HG03521 (cell line): ENCODE results near the gene SNPH.

Experiments
- ATAC-seq: cut with Tn5 transposase; IDR thresholded peaks from one replicate; pipeline ENCODE4 v1.9.1; 2021; ENCODE audit warnings: mild to moderate bottlenecking, moderate library complexity; ENCODE audit not compliant: unreplicated experiment

The SNPH gene

DNA sequence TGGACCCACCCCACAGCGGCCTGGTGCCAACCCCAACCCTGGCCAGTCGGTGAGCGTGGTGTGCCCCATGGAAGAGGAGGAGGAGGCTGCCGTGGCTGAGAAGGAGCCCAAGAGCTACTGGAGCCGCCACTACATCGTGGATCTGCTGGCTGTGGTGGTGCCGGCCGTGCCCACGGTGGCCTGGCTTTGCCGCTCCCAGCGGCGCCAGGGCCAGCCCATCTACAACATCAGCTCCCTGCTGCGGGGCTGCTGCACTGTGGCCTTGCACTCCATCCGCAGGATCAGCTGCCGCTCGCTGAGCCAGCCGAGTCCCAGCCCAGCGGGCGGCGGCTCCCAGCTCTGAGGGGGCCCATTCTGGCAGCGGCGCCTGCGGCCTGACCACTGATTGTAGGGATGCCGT lies 39.6 kb downstream of the SNPH start:
- ATAC-seq, result no peak

DNA sequence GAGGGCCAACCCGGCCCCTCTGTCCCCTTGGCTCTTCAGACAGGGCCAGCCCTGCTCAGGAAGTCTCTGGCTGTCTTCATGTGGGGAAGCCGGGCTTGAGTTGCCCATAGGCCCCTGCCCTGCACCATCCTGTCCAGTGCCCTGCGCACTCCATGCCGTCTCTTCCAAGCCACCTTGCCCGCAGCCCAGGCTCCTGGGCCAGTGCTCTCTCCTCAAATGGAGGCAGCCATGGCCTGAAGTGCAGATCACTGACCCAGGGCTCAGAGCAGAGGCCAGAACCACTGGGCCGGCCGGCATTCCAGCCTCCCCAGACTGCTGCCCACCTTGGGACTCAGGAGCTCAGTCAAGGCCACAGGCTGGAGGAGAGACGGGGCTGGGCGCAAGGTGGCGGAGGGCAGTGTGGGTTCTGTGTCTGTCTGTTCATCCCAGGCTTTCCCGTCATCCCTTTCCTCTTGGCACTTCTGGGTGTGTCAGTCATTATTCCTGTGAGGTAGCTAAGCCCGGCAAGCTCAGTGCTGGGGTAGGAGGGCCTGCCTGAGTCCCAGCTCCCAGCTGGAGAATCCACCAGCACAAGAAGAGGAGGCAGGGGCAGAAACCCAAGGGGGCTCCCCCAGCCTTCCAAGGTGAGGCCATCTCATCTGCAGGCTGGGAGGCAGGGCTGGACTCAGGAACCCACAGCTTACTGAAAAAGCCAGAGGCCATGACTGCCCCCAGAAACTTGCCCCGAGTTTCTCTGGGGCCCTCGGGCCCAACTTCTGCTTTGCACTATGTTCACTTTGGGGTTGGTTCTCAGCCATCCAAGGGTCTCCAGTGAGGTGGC lies 40.4 kb downstream of the SNPH start:
- ATAC-seq, result no peak

DNA sequence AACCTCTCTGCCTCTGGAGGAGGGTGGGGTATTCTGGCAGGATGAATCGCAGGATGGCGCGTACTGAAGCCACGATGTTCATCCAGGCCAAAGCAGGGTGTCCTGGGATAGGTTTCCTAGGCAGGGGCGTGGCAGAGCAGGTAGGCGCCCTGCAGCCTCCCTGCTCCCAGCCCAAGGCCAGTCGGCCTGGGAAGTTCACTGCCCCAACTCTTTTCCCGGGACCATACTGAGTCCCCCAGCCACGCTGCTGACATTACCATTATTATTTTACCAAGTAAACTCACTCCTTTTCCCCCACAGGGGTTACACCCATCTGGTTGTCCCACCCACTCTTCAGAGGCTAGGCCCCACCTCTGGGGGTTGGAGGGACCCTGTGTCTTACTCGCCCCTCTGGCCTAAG lies 41.1 kb downstream of the SNPH start:
- no peak for ATAC-seq

DNA sequence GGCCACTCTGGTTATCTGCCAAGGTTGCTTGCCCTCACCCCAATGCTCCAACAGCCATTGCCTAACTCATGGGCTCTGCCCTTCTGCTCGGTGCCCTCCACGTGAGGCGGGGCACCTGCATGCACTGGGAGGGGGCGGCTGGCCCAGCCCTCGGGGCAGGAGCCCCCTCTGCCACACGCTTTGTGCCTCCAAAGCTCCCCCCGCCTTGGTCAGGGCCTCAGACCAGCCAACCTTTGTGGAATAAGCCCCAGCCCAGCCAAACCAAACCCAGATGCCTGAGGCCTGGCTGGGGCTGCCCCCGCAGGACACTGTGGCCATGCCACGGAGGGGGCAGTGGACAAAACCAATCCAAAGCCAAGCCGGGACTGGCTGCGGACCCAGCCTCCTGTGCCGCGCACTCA lies 41.5 kb downstream of the SNPH start:
- ATAC-seq, result no peak

DNA sequence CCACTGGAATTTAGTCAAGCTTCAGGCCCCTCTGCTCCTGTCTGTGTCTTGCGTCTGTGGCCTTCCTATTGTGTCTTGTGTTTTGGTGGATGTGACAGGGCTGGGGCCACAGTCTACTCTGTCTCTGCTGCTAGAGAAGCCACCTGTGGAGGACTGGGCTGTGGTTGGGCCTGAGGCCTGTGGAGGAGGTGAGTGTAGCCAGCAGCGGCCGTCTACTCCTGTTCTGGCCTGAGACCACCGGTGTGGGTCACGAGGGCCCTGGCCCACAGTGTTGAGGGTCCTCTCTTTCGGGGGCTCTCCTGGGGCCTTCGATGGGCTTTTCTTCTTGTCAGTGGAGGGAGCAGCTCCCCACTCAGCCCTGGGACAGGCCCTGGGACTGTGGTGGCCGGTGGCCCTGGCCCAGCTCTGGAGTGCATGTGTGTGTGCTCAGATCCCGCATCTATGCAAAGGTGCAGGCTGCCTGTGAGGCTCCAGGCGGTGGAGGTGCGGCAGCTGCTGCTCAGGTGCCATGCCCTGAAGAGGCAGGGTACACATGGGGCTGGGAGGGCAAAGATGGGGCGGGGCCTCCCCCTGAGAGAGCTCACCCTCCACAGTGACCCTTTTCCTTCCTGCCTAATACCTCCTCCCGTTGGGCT lies 42.1 kb downstream of the SNPH start:
- no peak for ATAC-seq

DNA sequence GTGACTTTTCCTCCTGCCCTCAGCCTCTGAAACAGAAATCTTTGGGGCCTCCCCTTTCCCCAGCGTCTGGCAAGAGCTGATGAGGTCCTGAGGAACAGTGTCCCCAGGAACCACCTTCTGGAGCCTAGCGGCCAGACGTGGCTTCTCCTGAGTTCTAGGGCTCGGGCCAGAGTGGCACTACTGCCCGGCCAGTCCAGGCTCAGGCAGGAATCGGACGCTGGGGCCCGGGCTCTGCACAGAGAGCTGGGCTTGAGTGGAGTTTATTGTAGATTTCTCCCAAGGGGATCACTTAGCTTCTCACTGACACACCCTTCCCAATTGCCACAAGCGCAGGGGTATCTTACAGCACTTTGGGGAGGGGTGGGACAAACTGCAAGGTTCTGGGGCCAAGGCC lies 42.6 kb downstream of the SNPH start:
- ATAC-seq, result no peak

DNA sequence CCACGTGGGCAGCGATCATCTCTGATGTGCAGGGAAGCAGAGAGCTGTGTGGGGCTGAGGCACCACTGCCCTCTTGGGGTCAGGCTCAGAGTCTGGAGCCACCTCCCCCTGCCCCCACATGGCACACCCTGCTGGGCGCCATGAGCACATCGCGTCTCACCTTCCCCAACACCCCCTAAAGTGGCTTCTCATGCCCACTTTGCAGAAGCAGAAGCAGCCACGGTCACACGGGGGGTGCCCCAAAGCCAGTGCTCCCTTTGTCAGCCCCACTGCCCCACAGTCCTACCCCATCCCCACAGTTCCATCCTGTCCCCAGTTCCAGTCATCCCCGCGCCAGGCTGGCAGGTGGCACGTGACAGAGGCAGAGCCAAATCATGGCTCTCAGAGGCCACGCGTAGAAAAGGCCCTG lies 43.3 kb downstream of the SNPH start:
- no peak for ATAC-seq

DNA sequence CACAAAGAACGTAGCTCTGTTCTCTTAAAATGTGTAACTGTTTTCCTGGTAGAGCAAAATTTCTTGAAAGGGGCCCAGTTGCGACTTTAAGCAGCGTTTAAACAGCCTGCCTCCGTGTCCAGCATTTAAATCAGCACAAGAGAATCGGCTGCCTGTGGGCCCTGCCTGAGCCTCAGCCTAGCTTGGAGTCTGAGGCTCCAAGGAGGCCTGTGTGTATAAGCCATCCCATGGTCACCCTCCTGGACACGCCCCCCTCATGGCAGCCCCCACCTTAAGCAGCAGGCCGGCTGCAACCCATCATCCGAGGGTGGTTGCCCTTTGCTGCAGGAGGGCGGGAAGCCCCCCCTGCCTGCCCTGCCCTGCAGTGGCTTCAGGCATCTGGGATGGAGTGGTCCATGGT lies 44.0 kb downstream of the SNPH start:
- ATAC-seq, result no peak

DNA sequence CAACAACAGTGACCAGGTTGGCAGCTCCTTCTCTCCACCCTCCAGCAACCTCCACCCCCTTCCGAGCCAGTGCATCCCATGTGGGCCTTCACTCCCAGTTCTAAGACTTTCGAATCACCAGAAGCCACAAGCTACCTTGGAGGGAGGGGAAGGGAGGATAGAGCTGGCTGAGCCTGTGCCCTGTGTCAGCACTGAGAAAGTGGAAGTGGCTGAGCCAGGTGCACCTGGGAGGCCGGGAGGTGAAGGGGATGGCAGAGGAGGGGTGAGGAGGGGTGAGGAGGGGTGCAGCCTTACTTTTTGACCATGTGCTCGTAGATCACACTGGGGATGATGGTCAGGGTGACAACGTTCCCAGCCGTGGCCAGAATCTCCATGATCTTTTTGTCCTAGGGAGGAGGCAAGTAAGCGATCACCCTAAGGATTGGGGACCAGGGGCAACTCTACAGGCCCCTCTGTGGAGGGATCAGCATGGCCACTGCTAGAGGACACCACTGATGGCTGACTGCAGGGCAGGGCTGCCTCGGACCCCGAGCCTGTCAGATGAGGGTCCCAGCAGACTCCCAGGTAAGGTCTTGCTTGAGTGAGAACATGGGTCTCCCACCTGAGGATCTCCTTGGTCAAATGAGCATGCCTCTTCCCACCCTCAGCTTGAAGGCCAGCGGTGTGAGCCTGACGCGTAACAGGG lies 44.6 kb downstream of the SNPH start:
- no peak for ATAC-seq

DNA sequence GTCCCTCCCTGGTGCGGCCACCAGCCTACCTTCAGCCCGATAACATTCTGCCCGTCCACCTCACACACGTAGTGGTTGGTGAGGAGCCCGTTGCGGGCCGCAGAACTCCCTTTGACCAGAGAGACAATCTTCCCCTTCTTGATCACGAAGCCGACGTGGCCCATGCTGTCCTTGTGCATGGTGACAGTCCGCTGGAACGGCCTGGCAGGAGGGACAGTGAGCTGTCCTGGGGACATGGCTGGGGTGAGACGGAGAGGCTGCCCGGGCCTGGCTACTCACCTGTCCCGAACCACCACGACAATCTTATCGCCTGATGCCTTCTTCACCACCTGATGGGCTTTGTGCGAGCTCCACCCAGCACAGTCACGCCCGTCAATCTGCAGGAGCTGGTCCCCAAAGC lies 46.2 kb downstream of the SNPH start:
- ATAC-seq, result no peak

DNA sequence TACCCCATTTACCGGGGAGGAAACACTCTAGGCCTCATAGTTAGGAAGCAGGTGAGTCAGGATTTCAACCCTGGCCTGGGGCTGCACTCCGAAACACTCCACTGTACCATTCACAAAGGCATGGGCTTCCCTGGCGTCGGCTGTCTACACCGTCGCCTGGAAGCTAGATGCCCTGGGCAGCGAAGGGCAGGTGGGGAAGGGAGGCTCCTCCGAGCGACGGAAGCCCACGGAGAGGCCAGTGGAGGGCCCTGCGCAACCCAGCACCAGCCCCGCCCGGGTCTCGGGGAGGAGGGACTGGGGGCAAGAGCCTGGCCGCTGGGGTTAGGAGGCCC lies 46.8 kb downstream of the SNPH start:
- ATAC-seq, result no peak

DNA sequence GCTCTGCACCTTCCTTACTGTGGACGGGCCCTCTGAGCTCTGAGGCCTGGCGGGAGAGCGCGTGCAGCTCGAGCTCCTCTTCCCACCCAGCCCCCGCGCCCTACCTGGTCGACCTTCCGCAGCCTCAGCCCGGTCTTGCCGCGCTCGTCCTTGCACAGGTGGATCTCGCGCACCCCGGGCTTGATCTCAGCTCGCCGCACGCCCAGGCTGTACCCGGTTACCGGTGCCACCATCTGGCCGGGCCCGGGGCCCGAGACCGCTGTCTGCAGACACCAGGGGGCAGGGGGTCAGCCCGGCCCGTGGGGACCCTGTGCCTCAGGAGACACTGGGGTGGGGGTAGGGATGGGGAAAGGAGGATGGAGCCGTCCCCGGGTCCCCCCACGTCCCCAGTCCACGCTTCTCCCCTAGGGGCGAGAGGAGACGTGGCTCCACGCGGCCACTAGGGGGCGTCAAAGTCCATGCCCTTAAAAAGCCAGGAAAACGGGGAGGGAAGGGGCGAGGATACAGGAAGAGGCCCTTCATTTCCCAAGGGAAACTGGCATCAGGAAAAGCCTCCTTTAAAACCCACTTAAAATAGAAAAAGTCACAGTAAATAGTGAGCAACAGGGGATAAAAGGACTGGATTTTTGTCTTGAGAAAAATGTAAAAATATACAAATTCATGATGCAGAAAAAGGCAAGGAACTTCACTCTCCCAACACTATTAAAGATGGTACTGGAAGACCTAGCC lies 47.3 kb downstream of the SNPH start:
- no peak for ATAC-seq

DNA sequence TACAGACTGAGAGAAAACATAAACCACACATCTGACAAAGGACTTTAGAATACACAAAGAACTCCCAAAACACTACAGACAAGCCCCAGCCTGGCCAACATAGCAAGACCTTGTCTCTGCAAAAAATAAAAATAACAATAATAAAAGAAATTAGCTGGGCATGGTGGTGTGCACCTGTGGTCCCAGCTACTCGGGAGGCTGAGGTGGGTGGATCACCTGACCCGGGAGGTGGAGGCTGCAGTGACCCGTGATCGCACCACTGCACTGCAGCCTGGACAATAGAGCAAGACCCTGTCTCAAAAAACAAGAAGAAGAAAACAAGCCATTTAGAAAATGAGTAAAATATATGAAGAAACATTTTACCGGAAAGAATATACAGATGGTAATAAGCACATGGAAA lies 49.7 kb downstream of the SNPH start:
- no peak for ATAC-seq

DNA sequence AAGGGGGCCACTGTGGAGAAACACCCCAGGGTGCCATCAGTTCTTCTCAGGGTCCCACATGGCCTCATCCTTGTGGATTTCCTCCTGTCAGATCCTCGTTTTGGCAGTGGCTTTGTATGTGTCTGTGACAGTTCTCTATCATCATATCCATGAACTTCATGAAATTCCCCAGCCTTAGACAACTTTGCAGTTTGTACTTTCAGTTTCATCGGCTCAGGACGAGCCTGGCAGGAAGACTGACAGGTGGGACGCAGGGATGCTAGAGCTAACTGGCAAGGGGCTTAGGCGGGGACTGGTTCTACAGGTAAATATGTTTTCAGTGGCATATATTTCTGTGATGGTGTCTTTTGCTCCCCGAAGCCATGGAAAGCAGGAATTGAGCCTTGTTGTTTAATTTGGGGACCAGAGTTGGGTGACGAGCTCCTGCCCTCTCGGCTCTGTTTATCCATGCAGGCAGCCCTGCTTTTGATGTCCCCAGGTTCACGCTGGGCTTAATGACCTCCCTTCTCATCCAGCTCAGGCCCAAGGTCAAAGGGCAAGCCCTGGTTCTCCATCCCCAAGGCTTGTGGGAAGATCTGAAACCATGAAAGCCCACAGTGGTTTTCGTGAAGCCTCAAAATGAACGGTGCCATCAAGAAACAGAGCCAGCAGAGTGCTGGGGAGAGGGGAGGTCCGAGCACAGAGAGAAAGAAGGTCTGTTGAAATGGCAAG lies 51.6 kb downstream of the SNPH start:
- ATAC-seq, result no peak

DNA sequence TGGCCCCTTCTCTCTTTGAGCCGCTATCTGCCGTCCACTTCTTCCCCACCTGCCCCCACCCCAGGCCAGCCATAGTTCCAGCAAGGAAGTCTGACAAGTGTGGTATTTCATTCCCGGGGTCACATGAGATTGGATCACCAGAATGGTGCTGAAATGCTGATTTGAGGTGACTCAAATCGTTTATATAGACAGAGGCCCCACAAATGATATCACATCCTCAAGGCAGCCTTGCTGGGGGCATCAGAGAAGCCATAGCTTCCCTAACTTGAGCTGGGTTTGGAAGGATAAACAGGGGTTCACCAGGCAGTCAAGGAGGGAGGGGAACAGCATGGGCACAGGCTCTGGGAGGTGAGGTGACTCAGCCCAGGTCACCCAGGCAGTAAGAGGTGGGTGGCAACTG lies 53.0 kb downstream of the SNPH start:
- ATAC-seq, result no peak

DNA sequence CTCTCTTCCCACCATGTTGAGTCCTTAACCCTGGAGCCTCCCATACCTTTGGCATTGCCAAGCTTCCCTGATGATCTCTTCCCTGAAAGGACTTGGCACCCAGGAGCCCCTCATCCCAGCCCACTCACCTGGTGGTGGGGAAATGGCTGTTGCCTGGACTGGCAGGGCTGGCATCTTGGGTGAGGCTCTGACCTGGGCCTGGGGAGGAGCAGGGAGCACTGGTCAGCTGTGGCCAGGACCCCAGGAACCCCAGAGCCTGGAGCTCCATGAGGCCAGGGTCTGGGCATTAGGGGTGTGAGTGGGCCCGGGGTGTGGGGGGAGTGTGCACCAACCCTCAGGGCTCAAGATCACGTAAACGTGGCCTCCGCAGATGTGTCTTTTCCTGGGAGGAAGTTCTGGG lies 53.4 kb downstream of the SNPH start:
- no peak for ATAC-seq

DNA sequence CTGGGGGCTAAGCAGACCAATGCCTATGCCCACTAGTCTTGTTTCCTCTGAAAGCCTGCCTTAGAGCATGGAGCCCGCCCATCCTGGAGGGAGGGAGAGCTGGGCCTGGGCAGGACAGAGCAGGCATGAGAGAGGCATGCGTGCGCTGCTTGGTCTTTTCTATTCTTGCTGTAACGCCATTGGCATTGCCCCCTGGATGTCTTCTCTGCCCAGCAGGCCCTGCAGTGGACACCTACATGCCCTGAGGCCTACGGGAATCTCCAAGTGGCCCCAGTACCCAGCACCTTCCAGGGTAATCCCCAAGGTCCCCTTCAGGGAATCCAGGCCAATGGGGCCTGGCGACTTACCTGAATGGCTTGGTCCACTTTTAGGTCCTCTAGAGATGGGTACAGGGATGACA lies 53.9 kb downstream of the SNPH start:
- ATAC-seq, result no peak

DNA sequence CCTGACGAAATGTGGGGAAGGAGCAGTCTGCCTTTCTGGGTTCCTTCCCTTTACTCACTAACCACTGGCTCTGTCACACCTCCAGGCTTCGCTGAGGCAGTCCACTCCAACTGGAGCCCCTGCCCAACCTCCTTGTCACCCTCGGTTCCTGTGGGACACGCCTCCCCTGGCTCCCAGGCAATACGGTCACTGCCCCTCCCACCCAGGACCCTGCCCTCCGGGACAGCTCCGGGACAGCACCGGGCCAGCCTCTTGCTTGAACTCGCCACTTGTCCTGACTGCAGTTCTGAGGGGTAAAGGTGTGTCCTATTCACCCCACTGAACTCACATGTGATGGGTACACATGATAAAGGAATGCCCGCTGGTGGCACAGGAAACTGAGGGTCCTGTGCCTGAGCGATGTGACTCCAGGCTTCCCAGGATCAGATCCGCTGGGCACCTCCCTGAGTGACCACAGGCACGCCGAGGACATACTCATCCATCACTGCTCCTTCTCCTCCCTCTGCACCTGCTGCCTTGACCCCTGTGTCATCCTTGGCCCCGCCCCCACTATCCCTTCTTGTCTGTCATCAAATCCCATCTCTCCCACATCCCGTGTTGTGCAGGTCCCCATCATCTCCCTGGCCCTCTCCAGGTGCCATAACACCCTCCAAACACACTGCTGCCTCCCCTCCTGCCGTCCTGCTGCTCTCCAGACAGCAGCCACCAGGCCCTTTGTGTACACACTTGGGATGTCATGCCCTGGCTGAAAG lies 55.0 kb downstream of the SNPH start:
- ATAC-seq, result no peak

DNA sequence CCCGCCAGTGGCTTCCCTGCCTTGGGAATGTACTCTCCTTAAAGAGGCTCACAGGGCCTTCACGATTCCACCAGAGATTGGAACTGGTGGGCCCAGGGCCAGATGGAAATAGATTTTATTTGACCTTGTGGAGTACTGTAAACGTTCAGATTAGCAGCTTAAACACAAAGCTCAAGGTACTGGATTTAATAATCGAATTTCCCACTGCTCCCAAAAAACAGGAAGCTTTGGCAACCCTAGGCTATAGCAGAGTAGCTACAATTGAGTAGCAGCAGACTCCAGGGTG lies 55.5 kb downstream of the SNPH start:
- no peak for ATAC-seq

DNA sequence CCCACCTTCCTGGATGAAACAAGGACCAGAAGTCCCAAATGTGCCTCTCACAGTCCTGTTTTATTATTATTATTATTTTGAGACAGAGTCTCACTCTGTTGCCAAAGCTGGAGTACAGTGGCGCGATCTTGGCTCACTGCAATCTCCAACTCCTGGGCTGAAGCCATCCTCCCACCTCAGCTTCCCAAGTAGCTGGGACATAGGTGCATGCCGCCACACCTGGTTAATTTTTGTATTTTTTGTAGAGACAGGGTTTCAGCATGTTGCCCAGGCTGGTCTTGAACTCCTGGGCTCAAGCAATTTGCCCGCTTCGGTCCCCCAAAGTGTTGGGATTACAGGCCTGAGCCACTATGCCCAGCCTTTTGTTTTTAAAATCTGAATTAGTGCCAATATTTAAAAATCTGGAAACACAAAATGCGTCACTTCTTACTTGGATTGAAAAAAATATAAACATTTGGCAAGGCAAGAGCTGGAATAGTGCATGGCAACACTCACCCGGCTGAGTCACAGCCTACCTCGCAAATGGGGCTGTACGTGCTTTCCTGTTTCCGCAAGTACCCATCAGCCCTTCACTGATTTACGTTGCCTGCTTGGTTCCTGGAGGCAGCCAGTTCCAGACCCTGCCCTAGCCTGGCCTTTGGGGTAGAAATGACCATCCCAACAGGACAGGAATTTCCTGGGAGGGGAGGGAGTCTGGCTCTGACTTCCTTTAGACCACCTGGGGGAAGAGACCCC lies 56.6 kb downstream of the SNPH start:
- no peak for ATAC-seq
